Ramos (cell line): ENCODE results near the gene RPS6KL1.

Experiments used
- in situ Hi-C: fragments of 300-500 bp; cut with MboI; formaldehyde crosslinking; loops from one replicate; pipeline ENCODE4 v1.14.3; 2022; ENCODE audit warnings: low sequenced_read_pairs; ENCODE audit not compliant: unreplicated experiment

RPS6KL1 gene

DNA sequence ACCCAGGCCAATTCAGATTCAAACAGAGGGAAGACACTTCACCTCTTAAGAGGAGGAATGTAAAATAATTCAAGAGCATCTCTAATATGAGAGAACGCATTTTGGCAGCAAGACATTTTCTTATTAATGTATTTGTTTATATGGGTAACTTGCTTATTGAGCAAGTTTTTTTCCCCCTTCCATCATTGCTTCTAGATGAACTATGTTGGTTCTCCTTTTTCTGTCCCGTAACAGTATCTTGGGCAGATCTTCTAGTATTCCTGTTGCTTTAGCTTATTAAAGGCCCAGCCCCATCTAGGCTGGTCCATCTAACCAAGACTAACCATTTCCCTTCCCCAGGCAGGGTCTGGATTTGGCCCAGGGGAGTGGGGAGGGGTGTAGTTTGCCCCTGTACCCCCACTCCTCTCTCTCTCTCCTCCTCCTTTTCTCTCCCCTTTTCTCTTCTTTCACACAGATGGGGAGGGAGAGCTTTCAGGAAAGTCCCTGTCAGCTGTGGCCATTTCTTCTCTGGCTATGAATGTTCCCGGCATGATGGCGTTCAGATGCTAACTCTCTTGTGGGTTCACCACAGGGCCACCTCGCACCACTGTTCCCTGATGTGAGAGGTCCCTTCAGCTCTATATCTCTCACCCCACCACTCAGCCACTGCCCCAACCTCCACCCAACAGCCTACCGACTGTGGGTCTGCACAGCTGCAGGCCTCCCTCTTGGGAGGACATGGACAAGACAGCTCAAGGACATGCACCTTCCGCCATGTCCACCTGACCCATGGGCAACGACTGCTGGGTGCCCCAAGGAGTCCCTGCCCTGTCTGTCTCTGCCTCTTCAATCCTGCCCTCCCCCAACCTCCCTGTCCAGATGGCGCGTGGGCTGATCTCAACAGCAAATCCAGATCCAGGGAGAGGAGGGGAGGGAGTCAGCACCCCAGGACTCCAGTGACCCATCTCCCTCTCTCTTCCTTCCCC lies 15.8 kb upstream of the RPS6KL1 start:
- in situ Hi-C loops, result loop anchor here (10.0 kb wide), 1 partner anchor 356 kb away; no protein-coding TSS in a partner anchor

- in situ Hi-C loops, result loop anchor here (10.0 kb wide), 1 partner anchor 358 kb away; no protein-coding TSS in a partner anchor
Observed at GRCh38 chr14:74937171-74937570, 14.1 kb upstream of the RPS6KL1 start.

DNA sequence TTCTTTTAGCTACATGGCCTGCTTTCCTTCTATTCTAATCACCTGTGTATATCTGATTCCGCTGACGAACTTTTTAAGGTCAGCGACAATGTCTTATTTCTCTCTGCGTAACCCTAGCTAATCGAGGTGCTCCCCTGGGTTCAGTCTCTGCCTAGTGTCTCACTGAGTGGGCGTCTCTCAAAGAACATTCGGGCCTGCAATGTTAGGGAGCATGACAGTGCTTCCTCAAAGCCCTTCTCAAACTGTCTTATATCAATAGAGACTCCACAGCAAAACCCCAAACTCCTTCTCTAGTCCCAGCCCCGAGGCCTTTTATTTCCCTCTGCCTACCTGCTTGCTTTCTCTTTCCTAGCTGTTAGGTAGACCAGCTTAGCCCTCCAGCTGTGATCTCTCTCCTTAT lies 13.7 kb upstream of the RPS6KL1 start:
- in situ Hi-C loops, result loop anchor here (10.0 kb wide), 1 partner anchor 358 kb away; no protein-coding TSS in a partner anchor

- in situ Hi-C loops, result loop anchor here (10.0 kb wide), 1 partner anchor 359 kb away; no protein-coding TSS in a partner anchor
Observed at GRCh38 chr14:74936151-74936550, 13.1 kb upstream of the RPS6KL1 start.

GRCh38 chr14:74935360-74935680 lies 12.3 kb upstream of the RPS6KL1 start:
- in situ Hi-C loops, result loop anchor here (10.0 kb wide), 1 partner anchor 359 kb away; no protein-coding TSS in a partner anchor

GRCh38 chr14:74934476-74935359 lies 11.7 kb upstream of the RPS6KL1 start:
- in situ Hi-C loops, result loop anchor here (10.0 kb wide), 1 partner anchor 360 kb away; no protein-coding TSS in a partner anchor

- in situ Hi-C loops, result loop anchor here (10.0 kb wide), 1 partner anchor 361 kb away; no protein-coding TSS in a partner anchor
Observed at GRCh38 chr14:74934041-74934440, 11.0 kb upstream of the RPS6KL1 start.

DNA sequence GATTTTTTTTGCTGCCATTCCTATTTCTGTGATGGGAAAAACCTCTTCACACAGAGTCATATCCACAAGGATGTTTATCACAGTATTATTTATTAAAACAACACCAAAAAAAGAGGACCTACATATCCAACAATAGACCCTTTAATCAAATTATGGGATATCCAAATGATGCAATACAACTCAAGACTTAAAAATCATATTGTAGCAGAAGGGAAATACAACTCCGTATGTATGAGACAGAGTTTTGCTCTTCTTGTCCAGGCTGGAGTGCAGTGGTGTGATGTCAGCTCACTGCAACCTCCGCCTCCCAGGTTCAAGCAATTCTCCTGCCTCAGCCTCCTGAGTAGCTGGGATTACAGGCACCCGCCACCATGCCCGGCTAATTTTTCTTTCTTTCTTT lies 9.9 kb upstream of the RPS6KL1 start:
- in situ Hi-C loops, result loop anchor here (10.0 kb wide), 1 partner anchor 362 kb away; no protein-coding TSS in a partner anchor

GRCh38 chr14:74932401-74932901 lies 9.4 kb upstream of the RPS6KL1 start:
- in situ Hi-C loops, result loop anchor here (10.0 kb wide), 1 partner anchor 362 kb away; no protein-coding TSS in a partner anchor

GRCh38 chr14:74931744-74932143 lies 8.7 kb upstream of the RPS6KL1 start:
- in situ Hi-C loops, result loop anchor here (10.0 kb wide), 1 partner anchor 363 kb away; no protein-coding TSS in a partner anchor

DNA sequence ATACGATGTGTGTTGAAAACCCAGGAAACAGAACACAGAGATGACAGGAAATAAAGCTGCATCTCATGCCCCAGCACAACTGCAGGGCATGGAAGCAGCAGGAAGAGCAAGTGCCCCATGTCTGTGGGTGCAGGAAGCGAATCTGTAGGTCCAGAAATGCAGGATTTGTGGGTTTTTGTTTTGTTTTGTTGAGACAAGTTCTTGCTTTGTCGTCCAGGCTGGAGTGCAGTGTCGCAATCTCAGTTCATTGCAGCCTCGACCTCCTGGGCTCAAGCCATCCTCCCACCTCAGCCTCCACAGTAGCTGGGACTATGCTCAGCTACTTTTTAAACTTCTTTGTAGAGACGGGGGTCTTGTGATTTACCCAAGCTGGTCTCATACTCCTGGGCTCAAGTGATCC lies 6.2 kb upstream of the RPS6KL1 start:
- in situ Hi-C loops, result no loop called here

DNA sequence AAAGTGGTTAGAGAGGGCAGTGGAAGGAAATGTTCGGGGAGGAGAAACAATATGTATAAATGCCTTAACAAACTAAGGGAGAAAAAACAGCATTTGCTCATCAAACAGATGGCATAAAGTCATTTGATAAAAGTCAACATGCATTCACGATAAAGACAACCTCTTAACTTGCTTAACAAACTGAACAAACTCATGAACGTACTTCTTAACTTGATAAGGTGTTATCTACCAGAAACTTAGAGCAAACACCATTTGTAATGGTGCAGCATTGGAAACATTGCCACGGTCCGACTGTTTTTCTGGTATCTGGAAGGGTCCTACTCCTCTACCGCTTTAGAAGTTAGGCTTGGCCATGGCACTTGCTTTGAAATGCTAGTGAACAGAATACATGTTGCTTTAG lies 4.2 kb upstream of the RPS6KL1 start:
- in situ Hi-C loops, result no loop called here

- in situ Hi-C loops, result no loop called here
Observed at GRCh38 chr14:74924061-74924460, 1.0 kb upstream of the RPS6KL1 start.

- in situ Hi-C loops, result no loop called here
Observed at GRCh38 chr14:74921987-74922751, 891 bp downstream of the RPS6KL1 start.

DNA sequence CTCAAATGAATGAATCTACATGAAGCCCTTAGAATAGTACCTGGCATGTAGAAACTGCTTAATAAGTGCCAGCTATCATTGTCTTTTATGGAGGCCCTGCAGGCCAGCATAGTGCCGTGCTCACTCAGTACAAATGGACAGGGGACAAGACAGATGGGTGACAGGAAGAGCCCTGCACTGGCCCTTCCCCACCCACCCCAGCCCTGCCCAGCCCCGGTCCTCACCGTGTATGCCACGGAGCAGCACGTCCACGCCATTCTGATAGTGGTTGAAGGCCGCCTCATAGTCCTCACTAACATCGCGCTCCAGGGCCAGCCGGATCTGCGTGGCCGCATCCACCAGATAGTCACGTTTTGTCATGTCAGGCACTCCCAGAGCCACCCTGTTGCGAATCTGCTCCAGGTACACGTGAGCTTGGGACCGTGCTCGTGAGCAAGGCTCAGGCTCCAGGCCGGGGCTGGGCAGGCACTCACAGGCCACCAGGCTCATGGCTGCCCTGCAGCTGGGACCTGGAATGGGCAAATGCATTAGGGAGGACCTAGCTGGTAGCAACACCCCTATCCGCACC lies 1.9 kb downstream of the RPS6KL1 start:
- in situ Hi-C loops, result no loop called here

- in situ Hi-C loops, result no loop called here
Observed at GRCh38 chr14:74920281-74920680, 2.8 kb downstream of the RPS6KL1 start.

- in situ Hi-C loops, result no loop called here
Observed at GRCh38 chr14:74919421-74920165, 3.5 kb downstream of the RPS6KL1 start.

DNA sequence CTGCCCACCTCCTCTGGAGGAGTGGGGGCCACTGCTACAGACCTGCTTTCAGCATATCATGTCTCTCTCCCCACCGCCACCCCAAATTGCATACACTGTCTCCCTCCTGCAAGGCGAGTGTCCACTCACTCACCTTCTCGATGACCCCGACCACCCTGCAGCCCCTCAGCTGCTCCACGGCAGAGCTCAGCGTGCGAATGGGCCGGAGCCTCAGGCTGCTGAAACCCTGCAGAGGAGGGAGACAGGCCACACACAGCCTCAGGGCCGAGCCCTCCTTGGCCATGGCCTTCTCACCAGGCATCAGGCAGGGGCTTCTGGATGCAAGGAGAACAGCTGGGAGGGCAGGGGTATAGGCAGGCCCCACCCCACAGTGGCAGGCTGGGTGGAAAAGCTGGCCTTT lies 4.7 kb downstream of the RPS6KL1 start:
- in situ Hi-C loops, result no loop called here
